ENCODE results near the gene NPC2.

GRCh38 chr14:74486164-74486563 is 6.9 kb downstream of the NPC2 start:
- TF ChIP-seq POLR2A (IDR thresholded peaks at IDR 0.05) (no peak), CTCF (IDR thresholded peaks at IDR 0.05) (no peak)
